OCI-M2 (cell line): ENCODE results near the gene COL19A1.
"Not testable (repeated sequence)": the region's sequence is repeated elsewhere in the genome, so short reads cannot be mapped to it uniquely, and the experiment has no call there.

Source experiments
- DNase-seq: peaks from one replicate; lab custom pipeline; 2025; ENCODE audit not compliant: unreplicated experiment; lab: John Stamatoyannopoulos, UW

Gene COL19A1

DNA sequence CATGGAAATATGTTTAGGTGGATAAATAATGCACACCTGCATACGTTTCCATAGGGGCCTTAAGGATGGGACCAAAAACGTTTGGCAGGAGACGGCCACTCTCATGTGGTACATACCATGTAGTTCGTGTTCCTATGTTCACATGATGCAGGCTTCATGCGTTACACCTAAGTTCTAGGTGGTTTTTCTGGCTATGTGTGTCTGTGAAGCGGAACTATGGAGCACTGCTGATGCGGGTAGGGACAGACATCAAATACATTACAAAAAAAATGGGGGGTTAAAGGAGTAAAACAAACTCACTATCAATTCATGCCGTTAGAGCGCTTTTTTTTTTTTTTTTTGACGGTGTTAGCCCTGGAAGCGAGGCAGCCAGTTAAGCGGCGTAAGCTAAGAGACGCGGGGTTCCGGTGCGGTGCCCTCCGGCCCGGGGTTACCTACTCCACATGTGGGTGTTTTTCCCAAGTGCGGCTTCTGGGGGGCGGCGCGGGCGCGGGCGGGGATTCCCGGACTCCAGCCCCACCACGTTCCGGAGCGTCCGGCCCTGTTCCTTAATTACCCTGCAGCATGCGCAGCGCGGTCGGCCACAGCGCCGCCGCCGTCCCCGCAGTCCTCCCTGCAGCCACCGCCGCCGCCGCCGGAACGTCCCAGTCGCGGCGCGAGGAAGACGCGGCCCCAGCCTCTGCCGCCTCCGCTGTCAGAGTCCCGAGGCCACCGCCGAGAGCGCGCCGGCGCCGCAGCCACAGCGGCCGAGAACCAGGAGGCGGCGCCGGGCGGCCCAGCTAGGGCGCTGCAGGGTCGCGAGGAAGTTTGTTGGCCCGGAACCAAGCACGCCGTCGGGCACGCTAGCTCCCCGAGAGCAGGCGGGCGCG lies 648 bp downstream of the COL19A1 start:
- DNase-seq: no peak

DNA sequence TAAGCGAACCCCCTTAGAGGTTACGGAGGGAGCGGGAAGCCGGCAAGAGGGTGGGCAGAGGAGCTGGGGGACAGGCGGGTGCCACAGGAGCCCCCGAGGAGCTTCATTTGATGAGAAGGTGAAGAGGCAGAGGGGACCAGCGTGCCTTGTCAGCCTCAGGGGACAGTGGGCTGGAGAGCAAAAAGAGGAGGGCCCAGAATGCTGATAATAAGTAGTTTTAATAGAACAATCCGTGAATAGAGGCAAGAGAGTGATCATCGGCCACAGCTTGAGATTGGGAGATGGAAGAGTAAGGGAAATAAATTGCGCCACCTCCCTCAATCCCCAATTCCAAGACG lies 1.3 kb downstream of the COL19A1 start:
- DNase-seq: no peak

DNA sequence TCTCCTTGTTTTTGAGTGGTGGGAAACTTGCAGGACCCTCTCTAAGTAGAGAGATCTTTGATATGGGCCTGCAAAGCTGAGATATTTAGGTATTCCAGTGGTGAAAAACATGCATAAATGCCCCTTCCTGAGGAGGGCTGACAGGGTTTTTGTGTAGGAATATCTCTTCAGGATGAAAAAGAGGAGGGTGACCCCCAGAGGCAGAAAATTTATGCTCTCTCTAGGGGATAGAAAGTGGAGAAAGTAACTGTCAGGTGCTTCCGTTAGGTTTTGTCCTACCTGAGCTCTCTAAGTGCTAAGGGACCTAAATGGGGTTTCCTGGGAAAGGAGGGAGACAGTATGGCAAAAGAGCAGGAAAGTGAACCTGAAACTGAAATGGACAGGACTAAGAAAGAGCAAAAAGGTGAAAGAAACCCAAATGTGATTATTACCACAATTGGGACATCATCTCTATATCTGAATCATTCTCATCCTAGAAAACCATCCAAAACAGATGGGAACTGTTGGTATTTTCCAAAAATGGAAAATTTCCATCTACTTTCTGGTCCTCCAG lies 2.0 kb downstream of the COL19A1 start:
- no peak for DNase-seq

DNA sequence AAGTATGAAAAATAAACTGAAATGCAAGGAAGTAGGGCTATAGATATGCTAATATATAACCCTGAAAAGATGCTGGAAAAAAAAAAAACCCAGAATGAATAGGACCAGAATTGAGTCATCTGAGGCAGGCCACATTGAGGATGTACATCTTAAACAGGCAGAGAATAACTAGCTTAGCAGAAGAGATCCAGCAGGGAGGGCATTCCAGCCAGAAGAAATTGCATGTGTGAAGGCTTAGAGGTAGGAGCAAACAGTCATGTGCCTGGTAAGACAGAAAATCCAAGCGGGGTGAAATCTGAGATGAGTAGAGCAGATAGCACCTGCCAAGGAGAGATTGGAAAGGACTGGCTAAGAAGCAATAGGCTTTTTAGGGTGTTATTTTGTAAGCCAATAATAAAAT lies 2.6 kb downstream of the COL19A1 start:
- DNase-seq: no peak

DNA sequence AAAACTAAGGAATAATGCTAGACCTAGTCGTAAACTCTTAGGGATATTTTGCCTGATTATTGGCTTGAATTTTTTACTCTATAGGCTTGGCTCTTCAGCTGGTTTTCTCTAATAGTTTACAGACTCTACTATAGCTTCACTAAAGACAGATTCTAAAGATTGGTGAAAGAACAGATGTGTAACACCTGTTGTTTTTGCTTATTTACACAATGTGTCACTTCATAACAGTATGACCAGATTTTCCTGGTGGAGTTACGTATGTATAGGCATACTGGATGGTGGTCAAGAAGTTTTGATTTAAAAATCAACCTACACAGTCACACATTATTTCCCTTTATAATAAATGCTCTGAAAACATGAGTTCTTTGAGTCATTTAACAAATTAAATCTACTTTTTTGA lies 4.8 kb downstream of the COL19A1 start:
- no peak for DNase-seq

DNA sequence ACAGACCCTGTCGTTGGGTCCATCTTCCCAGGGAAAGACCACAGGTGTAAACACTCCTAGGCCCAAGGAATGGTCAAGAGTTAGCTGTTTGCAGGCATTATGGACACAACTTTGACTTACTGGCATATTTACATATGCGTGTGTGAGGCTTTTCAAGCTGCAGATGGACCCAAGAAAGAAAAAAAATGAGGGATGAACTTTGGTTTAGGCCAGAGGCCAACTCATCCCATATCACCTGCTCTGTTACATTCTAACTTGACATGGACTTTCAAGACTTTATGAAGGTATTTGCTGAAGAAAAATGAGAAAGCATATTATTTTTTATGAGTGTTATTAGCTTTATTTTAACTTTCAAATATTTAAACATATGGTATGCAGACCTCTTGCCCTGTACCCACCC lies 6.9 kb downstream of the COL19A1 start:
- DNase-seq: no peak

DNA sequence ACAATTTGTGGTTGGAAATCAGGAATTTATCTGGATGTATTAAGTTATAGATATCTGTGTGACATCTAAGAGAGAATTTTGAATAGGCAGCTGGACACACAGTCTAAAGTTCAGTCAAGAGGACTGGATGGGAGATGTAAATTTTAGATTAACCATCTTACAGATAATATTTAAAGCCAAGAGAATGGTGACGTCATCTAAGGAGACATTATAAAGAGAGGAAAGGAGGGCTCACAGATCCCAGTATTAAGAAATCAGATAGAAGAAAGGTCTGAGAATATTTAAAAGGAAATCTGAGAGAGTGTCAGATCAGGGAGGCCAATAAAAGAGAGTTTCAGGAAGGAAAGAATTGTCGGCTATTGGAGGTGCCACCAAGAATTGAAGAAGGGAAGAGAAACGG lies 9.4 kb downstream of the COL19A1 start:
- DNase-seq: no peak

DNA sequence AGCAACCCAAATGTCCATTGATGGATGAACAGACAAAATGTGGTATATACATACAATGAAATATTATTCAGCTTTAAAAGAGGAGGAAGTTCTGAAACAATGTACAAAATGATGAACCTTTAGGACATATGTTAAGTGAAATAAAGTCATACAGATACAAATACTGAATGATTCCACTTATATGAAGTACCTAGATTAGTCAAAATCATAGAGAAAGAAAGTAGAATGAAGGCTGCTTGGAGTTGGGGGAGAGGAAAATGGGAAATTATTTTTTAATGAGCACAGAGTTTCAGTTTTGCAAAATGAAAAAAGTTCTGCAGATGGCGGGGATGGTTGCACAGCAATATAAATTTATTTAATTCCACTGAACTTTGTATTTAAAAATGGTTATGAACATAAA lies 12.4 kb downstream of the COL19A1 start:
- no peak for DNase-seq

DNA sequence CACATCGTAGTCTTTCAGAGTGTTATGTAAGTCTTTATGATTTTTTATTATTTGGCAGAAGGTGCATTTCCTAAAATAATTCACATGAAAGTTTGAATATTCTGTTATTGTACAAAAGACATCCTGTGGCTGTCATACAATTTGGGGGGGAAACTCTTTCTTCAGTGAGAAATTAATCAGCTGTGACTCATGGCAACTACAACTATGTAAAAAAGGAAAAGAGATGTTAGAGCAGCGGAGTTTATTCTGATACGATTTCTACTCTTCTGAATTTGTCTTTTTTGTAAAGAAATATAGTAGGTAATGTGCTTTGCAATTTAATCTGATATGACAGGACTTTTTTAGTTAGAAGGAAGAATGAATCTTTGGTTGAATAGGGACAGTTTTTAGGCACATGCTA lies 14.2 kb downstream of the COL19A1 start:
- DNase-seq: no peak

DNA sequence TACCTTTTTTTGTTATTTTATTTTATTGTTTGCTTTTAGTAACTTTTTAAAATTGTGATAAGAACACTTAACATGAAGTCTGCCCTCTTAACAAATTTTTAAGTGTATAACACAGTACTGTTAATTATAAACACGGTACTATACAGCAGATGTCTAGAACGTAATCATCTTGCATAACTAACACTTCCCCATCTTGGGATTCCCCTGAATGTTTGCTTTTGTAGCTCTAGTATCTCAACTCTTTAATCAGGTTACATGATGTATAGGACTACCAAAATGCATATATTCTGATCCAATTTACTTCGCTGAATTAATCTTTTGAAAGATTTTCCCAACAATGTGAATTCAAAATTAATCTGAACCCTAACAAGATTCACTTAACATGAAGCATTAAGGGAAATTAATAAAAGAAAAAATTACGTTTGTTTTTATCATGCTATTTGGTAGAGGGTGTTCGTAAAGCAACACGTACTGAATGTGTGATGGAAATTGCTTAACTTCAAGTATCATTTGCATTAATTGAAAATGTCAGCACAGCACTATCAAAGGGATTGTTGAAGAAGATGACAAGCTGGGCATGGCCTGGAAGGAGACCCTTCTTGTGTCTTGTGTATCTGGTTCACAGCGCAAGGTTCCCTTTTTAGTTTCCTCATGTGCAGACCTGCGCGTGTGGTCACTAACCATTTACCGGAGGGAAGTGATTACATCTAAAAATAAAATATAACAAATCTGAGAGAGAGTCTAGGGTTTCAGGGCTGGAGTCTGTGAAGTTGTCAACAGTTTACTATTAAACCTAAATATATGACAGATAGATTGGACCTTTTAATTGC lies 15.2 kb downstream of the COL19A1 start:
- no peak for DNase-seq

DNA sequence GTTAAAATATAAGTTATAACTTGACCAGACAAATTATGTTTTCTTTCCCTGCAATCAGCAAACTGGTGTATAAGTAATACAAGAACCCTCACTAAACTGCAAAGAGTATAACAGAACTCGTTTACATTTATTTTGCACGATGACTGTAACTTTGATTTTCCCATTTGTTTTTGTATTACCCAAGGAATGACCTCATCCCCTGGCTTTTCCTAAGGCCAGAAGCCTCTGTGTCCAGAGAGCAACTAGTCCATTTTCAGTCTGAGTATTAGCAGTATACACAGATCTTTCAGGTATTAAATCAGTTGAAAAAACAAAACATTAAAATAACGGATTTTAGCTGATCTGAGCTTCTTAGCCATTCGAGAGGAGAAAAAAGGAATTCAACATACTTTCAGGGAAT lies 17.2 kb downstream of the COL19A1 start:
- DNase-seq: no peak

DNA sequence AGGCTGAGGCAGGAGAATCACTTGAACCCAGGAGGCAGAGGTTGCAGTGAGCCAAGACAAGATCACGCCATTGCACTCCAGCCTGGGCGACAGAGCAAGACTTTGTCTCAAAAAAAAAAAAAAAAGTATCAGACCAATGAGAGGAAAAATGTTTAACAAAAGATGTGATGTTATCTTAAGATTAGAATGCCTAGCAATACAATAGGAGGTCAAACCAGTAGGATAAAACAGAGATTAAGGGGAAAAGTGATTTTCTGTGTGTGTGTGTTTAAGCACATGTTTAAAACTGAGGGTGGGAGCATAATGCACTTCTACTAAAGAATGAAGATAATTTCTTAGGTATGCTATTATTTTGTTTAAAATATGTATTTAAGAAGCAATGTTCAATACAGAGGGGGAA lies 17.9 kb downstream of the COL19A1 start:
- DNase-seq: no peak

DNA sequence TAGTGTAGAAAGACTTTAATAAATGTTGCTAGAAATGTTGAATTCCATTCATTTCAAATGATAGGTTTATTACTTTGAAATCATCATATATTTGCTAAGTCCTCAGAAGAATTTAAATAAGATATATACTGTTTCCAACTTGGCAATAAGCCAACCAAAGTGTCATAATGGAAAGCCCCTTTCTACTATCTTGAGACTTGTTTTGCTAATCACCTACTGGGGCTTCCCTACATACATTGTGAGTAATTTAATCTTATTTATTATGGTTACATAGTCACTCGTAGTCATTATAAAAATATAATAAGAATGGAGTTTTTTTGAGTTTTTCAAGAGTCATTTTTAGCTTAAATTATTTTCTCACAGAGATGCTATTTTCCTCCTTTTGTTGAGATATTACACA lies 20.7 kb downstream of the COL19A1 start:
- no peak for DNase-seq

DNA sequence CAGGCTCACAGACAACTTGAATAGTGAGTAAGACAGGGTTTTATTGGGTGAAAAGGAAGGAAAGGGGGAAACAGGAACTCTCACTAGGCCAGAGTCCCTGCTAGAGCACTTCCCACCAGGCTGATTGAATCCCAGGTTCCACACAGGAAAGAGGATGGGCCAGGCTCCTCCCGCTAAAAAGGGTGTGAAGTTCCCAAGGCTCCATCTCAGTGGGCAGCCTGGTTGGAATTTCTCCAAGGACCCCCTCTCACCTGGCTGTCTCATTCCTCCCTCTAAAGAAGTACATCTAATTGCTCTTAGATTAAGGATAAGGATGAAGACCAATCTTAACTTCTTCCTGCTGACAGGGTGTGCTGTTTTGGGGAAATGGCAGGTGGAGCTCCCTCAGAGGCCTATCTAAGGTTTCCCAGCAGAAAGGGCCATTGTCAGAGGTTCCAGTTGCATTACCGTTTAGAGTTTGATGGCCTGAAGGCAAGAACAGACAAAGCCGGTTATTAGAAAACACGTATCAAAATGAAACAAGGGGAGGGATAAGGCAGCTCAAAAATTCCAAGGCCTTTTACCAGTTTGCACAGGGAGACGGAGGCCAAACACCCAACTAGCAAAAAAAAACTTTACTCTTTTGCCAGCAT lies 21.5 kb downstream of the COL19A1 start:
- DNase-seq: no peak

DNA sequence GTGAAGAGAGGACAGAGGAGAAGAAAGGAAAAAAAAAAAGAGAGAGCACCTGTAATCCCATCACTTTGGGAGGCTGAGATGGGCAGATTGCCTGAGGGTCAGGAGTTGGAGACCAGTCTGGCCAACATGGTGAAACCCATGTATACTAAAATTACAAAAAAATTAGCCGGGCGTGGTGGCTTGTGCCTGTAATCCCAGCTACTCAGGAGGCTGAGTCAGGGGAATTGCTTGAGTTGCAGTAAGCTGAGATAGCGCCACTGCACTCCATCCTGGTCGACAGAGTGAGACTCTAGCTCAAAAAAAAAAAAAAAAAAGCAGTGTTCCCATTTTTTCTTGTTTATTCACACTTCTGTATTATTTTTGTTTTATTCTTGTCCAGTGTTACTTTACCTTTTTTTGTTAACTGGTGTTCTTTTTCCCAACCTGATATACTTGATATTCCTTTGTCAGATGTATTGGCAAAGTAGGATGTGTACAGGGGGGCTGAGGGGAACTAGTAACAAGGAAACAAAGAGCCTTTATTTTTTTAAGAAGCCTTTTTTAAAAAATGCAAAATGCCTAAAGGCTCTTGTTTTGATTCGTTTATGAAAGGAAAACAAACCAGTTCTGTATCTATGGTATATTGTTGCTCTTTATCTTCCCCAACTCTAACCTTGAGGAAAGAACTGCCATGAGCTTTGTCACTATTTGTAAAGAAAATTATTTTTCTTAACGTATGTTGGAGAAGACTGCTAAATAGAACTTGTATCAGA lies 22.3 kb downstream of the COL19A1 start:
- no peak for DNase-seq

DNA sequence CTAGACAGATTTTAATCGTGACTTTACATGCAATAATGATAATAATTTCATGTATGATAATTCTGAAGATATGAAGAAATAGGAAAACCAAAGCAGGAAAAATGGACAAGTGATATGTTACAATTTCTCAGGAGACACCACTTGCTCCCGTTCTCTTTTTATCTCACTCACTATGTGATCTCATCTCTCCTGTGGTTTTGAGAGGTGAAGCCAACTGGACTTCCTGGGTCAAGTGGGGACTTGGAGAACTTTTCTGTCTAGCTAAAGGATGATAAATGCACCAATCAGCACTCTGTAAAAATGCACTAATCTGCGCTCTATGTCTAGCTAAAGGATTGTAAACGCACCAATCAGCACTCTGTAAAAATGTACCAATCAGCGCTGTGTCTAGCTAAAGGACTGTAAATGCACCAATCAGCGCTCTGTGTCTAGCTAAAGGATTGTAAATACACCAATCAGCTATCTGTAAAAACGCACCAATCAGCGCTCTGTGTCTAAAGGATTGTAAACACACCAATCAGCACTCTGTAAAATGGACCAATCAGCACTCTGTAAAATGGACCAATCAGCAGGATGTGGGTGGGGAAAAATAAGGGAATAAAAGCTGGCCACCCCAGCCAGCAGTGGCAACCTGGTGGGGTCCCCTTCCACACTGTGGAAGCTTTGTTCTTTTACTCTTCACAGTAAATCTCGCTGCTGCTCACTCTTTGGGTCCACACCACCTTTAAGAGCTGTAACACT lies 23.0 kb downstream of the COL19A1 start:
- DNase-seq: not testable (repeated sequence)

DNA sequence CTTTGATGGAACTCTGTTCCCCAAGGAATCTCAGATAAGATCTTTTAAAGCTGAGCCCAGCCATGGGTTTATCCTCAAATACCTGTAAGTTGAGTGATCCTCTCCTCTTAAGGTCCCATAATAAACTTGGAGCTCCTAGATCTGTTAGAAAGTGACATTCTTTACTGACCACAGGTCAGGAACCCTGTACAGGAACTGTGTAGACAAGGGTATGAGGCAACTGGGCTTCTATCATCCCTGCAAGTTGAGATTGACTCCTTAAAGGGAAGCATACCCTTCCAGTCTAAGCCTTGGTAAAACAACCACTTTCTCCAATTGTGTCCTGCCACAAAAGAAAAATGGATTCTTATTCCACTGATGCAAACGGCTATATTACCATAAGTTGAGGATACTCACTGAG lies 26.2 kb downstream of the COL19A1 start:
- not testable (repeated sequence) for DNase-seq

DNA sequence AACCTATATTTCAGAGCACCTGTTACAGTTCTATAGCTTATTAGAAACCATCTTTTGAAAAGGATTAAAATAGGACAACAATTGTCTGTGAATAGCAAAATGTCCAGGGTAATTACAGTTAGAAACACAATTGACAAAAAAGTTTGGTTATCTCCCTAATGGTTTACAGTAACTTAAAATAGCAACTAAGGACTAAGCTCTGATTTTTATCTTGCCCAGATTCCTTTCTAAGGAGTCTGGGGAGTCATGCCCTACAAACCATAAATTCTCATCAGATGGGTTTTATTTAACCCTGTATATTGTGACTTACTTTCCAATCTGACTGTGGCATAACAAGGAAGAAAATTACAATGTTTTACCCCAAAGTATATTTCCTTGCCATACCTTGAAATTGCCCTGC lies 26.9 kb downstream of the COL19A1 start:
- not testable (repeated sequence) for DNase-seq

DNA sequence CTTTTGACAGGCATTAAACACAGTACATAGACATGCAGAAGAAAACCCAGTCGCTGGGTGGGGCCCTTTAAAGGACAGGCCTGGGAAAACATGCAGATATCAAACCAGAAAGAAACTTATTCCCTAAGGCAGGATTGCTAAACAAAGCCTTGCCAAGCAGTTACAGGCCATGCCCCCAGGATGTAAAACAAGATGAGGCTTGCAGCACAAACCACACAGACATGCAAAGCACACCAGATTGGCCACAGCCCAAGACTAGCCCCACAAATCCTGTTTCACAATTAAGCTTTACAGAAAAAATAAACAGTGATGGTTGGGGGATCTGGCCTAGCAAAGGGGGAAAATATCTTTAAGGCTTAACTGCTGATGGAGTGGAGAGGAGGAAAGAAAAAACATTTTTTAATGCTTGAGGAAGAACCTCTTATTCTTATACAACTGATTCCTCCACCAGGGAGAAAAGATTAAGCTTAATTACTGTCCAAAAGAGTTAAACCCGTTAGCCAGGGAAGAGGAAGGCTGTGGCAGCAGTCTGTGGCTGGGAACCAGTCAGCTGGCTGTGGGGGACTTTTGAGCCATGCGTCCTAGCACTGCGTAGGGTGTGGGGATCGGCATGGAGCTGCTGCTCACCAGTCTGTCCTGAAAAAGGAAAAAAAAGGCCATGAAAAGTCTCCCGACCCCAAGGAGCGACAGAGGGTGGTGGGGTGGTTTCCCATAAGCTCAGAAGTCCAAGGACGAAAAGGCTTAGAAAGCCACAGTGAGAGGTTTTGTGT lies 28.4 kb downstream of the COL19A1 start:
- no peak for DNase-seq
